Measurements from ENCODE around the gene GRK5.
"Not testable (repeated sequence)": the region's sequence is repeated elsewhere in the genome, so short reads cannot be mapped to it uniquely, and the experiment has no call there.

Gene GRK5

DNA sequence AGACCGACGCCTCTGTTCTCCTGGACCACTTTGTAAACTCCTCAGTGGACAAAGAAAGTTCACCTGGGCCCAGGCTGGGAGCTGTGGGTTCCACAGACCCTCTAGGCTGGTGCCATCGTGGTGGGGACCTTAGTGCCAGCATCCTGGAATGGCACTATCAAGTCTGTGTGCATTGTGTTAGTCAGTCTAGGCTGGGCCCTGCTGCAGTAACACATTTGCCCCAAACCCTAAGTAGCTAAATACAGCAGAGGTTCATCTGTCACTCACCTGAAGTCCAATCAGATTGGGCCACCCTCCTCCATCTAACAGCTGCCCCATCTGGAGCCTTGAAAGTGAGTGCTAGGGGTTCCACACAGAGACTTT lies 224.4 kb downstream of the GRK5 start:
- Histone ChIP-seq H3K27me3 (ENCODE audit: control insufficient read depth, insufficient read depth, low read length) (no peaks in the 10 kb centered on the region), H3K4me1 (ENCODE audit: control insufficient read depth, insufficient read depth, low read length) (no peaks in the 10 kb centered on the region), H3K36me3 (ENCODE audit: control insufficient read depth, insufficient read depth, low read length) (peaks cover 17% of the 10 kb centered on the region), H3K27ac (ENCODE audit: low read depth, low read length) (no peak overlapping the region), H3K4me3 (ENCODE audit: low read length) (no peak overlapping the region), H3K9ac (ENCODE audit: low read length) (no peak overlapping the region)

DNA sequence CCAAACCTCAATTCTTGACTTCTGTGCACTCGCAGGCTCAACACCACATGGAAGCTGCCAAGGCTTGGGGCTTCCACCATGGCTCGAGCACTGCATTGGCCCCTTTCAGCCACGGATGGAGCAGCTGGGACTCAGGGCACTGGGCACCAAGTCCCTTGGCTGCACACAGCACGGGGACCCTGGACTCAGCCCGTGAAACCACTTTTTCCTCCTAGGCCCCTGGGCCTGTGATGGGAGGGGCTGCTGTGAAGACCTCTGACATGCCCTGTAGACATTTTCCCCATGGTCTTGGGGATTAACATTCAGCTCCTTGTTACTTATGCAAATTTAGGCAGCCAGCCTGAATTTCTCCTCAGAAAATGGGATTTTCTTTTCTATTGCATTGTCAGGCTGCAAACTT lies 227.6 kb downstream of the GRK5 start:
- H3K4me1 ChIP-seq (ENCODE audit: control insufficient read depth, insufficient read depth, low read length); H3K9ac ChIP-seq (ENCODE audit: low read length); H3K4me3 ChIP-seq (ENCODE audit: low read length); H3K27ac ChIP-seq (ENCODE audit: low read depth, low read length); H3K27me3 ChIP-seq (ENCODE audit: control insufficient read depth, insufficient read depth, low read length): not testable (repeated sequence)
- H3K36me3 ChIP-seq (ENCODE audit: control insufficient read depth, insufficient read depth, low read length) = peaks cover 15% of the 10 kb centered on the region

DNA sequence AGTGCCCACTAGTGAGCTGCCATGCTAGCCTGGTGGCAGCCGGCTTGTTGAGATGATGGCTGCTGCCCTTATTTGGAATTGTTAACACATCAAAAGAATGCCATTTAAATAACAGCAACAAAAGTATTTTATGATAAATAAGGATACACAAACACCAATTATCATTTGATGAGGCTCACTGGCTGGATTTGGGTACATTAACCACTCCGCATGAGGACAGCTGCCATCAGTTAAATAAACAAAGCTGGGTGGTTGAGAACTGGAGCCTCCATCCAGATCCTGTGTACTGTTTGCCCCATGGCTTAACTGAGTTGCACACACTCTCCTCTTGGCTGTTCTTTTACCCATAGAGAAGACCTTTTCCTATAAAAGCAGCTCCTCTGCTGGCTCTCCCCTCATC lies 231.3 kb downstream of the GRK5 start:
- Histone ChIP-seq H3K36me3 (ENCODE audit: control insufficient read depth, insufficient read depth, low read length) (peaks cover 11% of the 10 kb centered on the region), H3K4me3 (ENCODE audit: low read length) (no peak overlapping the region), H3K9ac (ENCODE audit: low read length) (no peak overlapping the region), H3K27ac (ENCODE audit: low read depth, low read length) (no peak overlapping the region), H3K27me3 (ENCODE audit: control insufficient read depth, insufficient read depth, low read length) (no peaks in the 10 kb centered on the region), H3K4me1 (ENCODE audit: control insufficient read depth, insufficient read depth, low read length) (peaks cover 3% of the 10 kb centered on the region)

- Histone ChIP-seq H3K27ac (ENCODE audit: low read depth, low read length) (no peak overlapping the region), H3K9ac (ENCODE audit: low read length) (no peak overlapping the region), H3K4me3 (ENCODE audit: low read length) (no peak overlapping the region), H3K27me3 (ENCODE audit: control insufficient read depth, insufficient read depth, low read length) (no peaks in the 10 kb centered on the region), H3K36me3 (ENCODE audit: control insufficient read depth, insufficient read depth, low read length) (peaks cover 11% of the 10 kb centered on the region), H3K4me1 (ENCODE audit: control insufficient read depth, insufficient read depth, low read length) (peaks cover 3% of the 10 kb centered on the region)
These were observed 232.6 kb downstream of the GRK5 start for GRCh38 chr10:119439922-119440321.

GRCh38 chr10:119441151-119441821 lies 233.9 kb downstream of the GRK5 start:
- peak overlapping the region; percentile 51 for H3K27ac ChIP-seq (ENCODE audit: low read depth, low read length)
- H3K9ac ChIP-seq (ENCODE audit: low read length) = no peak overlapping the region
- H3K4me1 ChIP-seq (ENCODE audit: control insufficient read depth, insufficient read depth, low read length) = peaks cover 3% of the 10 kb centered on the region
- H3K4me3 ChIP-seq (ENCODE audit: low read length) = no peak overlapping the region
- H3K27me3 ChIP-seq (ENCODE audit: control insufficient read depth, insufficient read depth, low read length) = no peaks in the 10 kb centered on the region
- H3K36me3 ChIP-seq (ENCODE audit: control insufficient read depth, insufficient read depth, low read length) = peaks cover 11% of the 10 kb centered on the region

DNA sequence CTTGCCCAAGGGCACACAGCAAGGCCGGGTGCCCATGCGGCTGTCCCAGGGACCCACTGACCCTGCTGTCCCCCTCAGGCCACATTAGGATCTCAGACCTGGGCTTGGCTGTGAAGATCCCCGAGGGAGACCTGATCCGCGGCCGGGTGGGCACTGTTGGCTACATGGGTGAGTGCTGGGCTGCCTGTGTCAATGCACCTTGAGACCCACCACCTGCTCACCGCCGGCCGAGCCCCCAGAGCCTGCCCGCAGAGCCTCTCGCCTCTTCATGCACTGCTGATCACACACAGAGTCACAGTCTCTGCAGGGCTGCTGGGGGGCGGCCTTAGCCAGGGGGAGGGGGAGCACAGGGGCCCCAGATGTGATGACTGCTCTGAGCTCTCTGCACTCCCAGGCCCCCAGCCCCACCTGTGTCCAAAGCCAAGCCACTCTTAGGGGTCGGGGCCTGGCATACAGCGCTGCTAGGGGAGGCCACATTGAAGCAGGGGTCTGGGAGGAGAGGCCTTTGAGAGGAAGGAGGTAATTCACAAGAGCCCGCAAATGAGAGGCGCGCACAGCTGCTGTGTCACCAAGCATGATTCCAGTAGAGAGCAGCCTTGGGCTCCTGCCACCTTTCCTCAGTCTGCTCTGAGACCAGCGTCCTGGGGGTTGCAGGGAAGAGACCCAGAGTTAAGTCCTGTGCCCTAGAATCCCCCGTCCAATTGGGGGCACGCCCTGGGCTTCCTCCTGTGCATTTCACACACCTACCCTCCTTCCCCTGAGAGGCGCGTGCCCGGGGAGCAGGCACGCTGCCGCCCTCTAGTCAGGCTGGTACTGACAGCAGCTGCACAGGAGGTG lies 234.8 kb downstream of the GRK5 start:
- peak overlapping the region; percentile 51 for H3K27ac ChIP-seq (ENCODE audit: low read depth, low read length)

GRCh38 chr10:119442758-119443060 lies 235.3 kb downstream of the GRK5 start:
- Histone ChIP-seq H3K4me3 (ENCODE audit: low read length) (no peak overlapping the region), H3K36me3 (ENCODE audit: control insufficient read depth, insufficient read depth, low read length) (peaks cover 16% of the 10 kb centered on the region), H3K27me3 (ENCODE audit: control insufficient read depth, insufficient read depth, low read length) (no peaks in the 10 kb centered on the region), H3K4me1 (ENCODE audit: control insufficient read depth, insufficient read depth, low read length) (peaks cover 3% of the 10 kb centered on the region), H3K27ac (ENCODE audit: low read depth, low read length) (no peak overlapping the region), H3K9ac (ENCODE audit: low read length) (no peak overlapping the region)

More for the DNA sequence above, 234.8 kb downstream of the GRK5 start:
- H3K27me3 ChIP-seq (ENCODE audit: control insufficient read depth, insufficient read depth, low read length) = no peaks in the 10 kb centered on the region
- H3K4me1 ChIP-seq (ENCODE audit: control insufficient read depth, insufficient read depth, low read length) = peaks cover 3% of the 10 kb centered on the region
- H3K9ac ChIP-seq (ENCODE audit: low read length) = no peak overlapping the region
- H3K4me3 ChIP-seq (ENCODE audit: low read length) = no peak overlapping the region
- H3K36me3 ChIP-seq (ENCODE audit: control insufficient read depth, insufficient read depth, low read length) = peaks cover 16% of the 10 kb centered on the region

DNA sequence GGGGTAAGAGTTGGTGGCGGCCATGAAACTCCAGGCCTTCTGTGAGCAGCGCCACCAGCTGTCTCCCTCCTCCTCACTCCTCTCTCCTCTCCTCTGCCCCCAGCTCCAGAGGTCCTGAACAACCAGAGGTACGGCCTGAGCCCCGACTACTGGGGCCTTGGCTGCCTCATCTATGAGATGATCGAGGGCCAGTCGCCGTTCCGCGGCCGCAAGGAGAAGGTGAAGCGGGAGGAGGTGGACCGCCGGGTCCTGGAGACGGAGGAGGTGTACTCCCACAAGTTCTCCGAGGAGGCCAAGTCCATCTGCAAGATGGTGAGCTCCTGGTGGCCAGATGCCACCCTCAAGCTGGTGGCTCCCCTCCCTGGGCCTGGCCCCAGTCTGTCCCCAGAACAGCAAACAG lies 236.1 kb downstream of the GRK5 start:
- no peak overlapping the region for H3K27ac ChIP-seq (ENCODE audit: low read depth, low read length)
- peaks cover 16% of the 10 kb centered on the region for H3K36me3 ChIP-seq (ENCODE audit: control insufficient read depth, insufficient read depth, low read length)
- H3K4me1 ChIP-seq (ENCODE audit: control insufficient read depth, insufficient read depth, low read length) = peaks cover 4% of the 10 kb centered on the region
- H3K27me3 ChIP-seq (ENCODE audit: control insufficient read depth, insufficient read depth, low read length) = no peaks in the 10 kb centered on the region
- H3K4me3 ChIP-seq (ENCODE audit: low read length) = no peak overlapping the region
- H3K9ac ChIP-seq (ENCODE audit: low read length) = no peak overlapping the region

- Histone ChIP-seq H3K27ac (ENCODE audit: low read depth, low read length) (no peak overlapping the region), H3K27me3 (ENCODE audit: control insufficient read depth, insufficient read depth, low read length) (no peaks in the 10 kb centered on the region), H3K9ac (ENCODE audit: low read length) (no peak overlapping the region), H3K4me3 (ENCODE audit: low read length) (no peak overlapping the region), H3K4me1 (ENCODE audit: control insufficient read depth, insufficient read depth, low read length) (peaks cover 10% of the 10 kb centered on the region), H3K36me3 (ENCODE audit: control insufficient read depth, insufficient read depth, low read length) (peaks cover 12% of the 10 kb centered on the region)
These were observed 236.7 kb downstream of the GRK5 start for GRCh38 chr10:119443970-119444660.

DNA sequence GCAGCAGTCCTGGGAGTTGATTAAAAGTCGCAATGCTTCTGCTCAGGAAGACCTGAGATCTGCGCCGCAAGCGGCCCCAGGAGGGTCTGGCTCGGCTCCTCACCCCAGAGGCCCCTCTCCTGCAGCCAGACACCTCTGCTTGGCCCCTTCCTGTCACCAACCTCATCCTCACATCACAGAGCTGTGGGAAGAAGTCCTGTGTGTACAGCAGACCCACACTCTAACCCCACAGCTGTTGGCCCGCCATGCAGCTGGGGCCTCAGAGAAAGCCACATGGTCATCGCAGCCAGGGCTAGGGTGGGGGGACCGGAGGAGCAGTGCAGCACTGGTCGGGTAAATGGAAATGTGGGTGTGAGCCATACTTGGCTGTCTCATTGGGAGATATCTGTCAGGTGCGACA lies 237.5 kb downstream of the GRK5 start:
- Histone ChIP-seq H3K27ac (ENCODE audit: low read depth, low read length) (no peak overlapping the region), H3K4me1 (ENCODE audit: control insufficient read depth, insufficient read depth, low read length) (peaks cover 12% of the 10 kb centered on the region), H3K4me3 (ENCODE audit: low read length) (no peak overlapping the region), H3K27me3 (ENCODE audit: control insufficient read depth, insufficient read depth, low read length) (no peaks in the 10 kb centered on the region), H3K36me3 (ENCODE audit: control insufficient read depth, insufficient read depth, low read length) (peaks cover 7% of the 10 kb centered on the region), H3K9ac (ENCODE audit: low read length) (no peak overlapping the region)

- H3K9ac ChIP-seq (ENCODE audit: low read length) = no peak overlapping the region
- no peak overlapping the region for H3K27ac ChIP-seq (ENCODE audit: low read depth, low read length)
- peaks cover 7% of the 10 kb centered on the region for H3K36me3 ChIP-seq (ENCODE audit: control insufficient read depth, insufficient read depth, low read length)
- peaks cover 17% of the 10 kb centered on the region for H3K4me1 ChIP-seq (ENCODE audit: control insufficient read depth, insufficient read depth, low read length)
- H3K4me3 ChIP-seq (ENCODE audit: low read length) = no peak overlapping the region
- H3K27me3 ChIP-seq (ENCODE audit: control insufficient read depth, insufficient read depth, low read length) = no peaks in the 10 kb centered on the region
These were observed 238.1 kb downstream of the GRK5 start for GRCh38 chr10:119445311-119445934.

DNA sequence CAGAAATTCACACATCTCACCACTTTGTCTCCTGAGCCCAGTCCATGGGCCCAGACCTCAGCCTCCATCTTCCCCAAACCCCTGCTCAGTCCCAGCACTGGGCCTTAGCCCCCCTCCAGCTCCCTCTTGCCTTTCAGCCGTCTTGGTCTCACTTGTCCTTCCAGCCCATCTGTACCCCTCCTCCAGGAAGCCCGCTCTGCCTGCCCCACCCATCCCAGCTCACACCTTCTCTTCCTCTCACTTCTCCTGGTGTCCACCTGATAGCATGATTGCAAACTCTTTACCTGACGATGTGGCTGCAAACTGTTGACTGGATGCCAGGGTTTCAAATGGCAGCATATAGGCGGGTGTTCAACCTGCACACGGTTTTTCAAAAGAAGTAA lies 238.6 kb downstream of the GRK5 start:
- Histone ChIP-seq H3K4me1 (ENCODE audit: control insufficient read depth, insufficient read depth, low read length) (peaks cover 20% of the 10 kb centered on the region), H3K4me3 (ENCODE audit: low read length) (no peak overlapping the region), H3K27ac (ENCODE audit: low read depth, low read length) (no peak overlapping the region), H3K36me3 (ENCODE audit: control insufficient read depth, insufficient read depth, low read length) (peaks cover 7% of the 10 kb centered on the region), H3K27me3 (ENCODE audit: control insufficient read depth, insufficient read depth, low read length) (no peaks in the 10 kb centered on the region), H3K9ac (ENCODE audit: low read length) (no peak overlapping the region)
